Measurements from ENCODE around the gene CEP128.

Gene CEP128

GRCh38 chr14:80491131-80491530 lies 450.4 kb downstream of the CEP128 start:
- Histone ChIP-seq H3K27ac (ENCODE audit: extremely low read depth, low read depth, low read length) (no peak overlapping the region), H3K4me1 (ENCODE audit: control insufficient read depth, insufficient read depth, low read length) (no peaks in the 10 kb centered on the region), H3K36me3 (ENCODE audit: control insufficient read depth in 2 of 2, insufficient read depth in 1 of 2, low read length in 2 of 2) (no peaks in the 10 kb centered on the region), H3K4me3 (ENCODE audit: low read depth, low read length) (no peak overlapping the region), H3K9me3 (ENCODE audit: control insufficient read depth, insufficient read depth, low read depth, low read length) (no peaks in the 10 kb centered on the region)
- CTCF ChIA-PET: no interaction called here
- TF ChIP-seq ZXDB (tag by site-specific recombination; IDR thresholded peaks at IDR 0.05) (no peak), OSR2 (tag by site-specific recombination; IDR thresholded peaks at IDR 0.05) (no peak), ZNF311 (tag by site-specific recombination; IDR thresholded peaks at IDR 0.05; ENCODE audit: borderline replicate concordance) (no peak), SCRT1 (tag by site-specific recombination; IDR thresholded peaks at IDR 0.05; ENCODE audit: borderline replicate concordance) (no peak), ZNF23 (tag by site-specific recombination; IDR thresholded peaks at IDR 0.05; ENCODE audit: borderline replicate concordance) (no peak), ZNF26 (tag by site-specific recombination; IDR thresholded peaks at IDR 0.05) (no peak), ZNF433 (tag by site-specific recombination; IDR thresholded peaks at IDR 0.05; ENCODE audit: low read depth) (no peak), ZBTB48 (tag by site-specific recombination; IDR thresholded peaks at IDR 0.05) (no peak), TRIM28 (IDR thresholded peaks at IDR 0.05; ENCODE audit: borderline replicate concordance, low read length) (no peak), ZSCAN4 (tag by site-specific recombination; IDR thresholded peaks at IDR 0.05) (no peak), ZNF513 (tag by site-specific recombination; IDR thresholded peaks at IDR 0.05) (no peak), GLI4 (tag by site-specific recombination; IDR thresholded peaks at IDR 0.05) (no peak)
- POLR2A ChIA-PET: no interaction called here

- H3K27ac ChIP-seq (ENCODE audit: extremely low read depth, low read depth, low read length): no peak overlapping the region
- ChIA-PET CTCF (no interaction called here), POLR2A (no interaction called here)
- H3K4me1 ChIP-seq (ENCODE audit: control insufficient read depth, insufficient read depth, low read length): no peaks in the 10 kb centered on the region
- TF ChIP-seq ZNF18 (tag by site-specific recombination; IDR thresholded peaks at IDR 0.05) (no peak), INSM2 (tag by site-specific recombination; IDR thresholded peaks at IDR 0.05) (no peak), ZNF549 (tag by site-specific recombination; IDR thresholded peaks at IDR 0.05) (no peak), ZNF366 (tag by site-specific recombination; conservative IDR thresholded peaks at IDR 0.05) (no peak), ZNF501 (tag by site-specific recombination; IDR thresholded peaks at IDR 0.05) (no peak), ZSCAN5A (tag by site-specific recombination; IDR thresholded peaks at IDR 0.05) (no peak), ZBTB21 (tag by site-specific recombination; IDR thresholded peaks at IDR 0.05) (no peak), ZNF654 (tag by site-specific recombination; IDR thresholded peaks at IDR 0.05; ENCODE audit: low read depth) (no peak), PRDM2 (tag by site-specific recombination; IDR thresholded peaks at IDR 0.05; ENCODE audit: borderline replicate concordance) (no peak)
- H3K36me3 ChIP-seq (ENCODE audit: control insufficient read depth in 2 of 2, insufficient read depth in 1 of 2, low read length in 2 of 2): no peaks in the 10 kb centered on the region
- no peak overlapping the region for H3K4me3 ChIP-seq (ENCODE audit: low read depth, low read length)
- H3K9me3 ChIP-seq (ENCODE audit: control insufficient read depth, insufficient read depth, low read depth, low read length): no peaks in the 10 kb centered on the region
Observed at GRCh38 chr14:80489513-80489912, 452.0 kb downstream of the CEP128 start.

Data from HEK293 (cell line).